Stomach (tissue), 4 donors: ENCODE measurements around the gene GALNT18.
"Not testable (repeated sequence)": the region's sequence is repeated elsewhere in the genome, so short reads cannot be mapped to it uniquely, and the experiment has no call there.

Experiments used
- CTCF ChIP-seq, 7 experiments: fragments of 450-650 bp in 4 of 7; fragments of 200-600 bp in 3 of 7; sonication (generic) in 3 of 7; IDR thresholded peaks; one replicate each; pipeline ENCODE4 v1.5.1; 2016 to 2019; ENCODE audit warnings: antibody characterized with exemption in 7 of 7, control low read depth in 2 of 7, mild to moderate bottlenecking in 1 of 7
- EP300 ChIP-seq: sonication (generic); formaldehyde crosslinking; IDR thresholded peaks from one replicate; pipeline ENCODE4 v1.6.1; 2017; ENCODE audit warnings: antibody characterized with exemption
- POLR2A ChIP-seq, 4 donors: fragments of 450-650 bp; IDR thresholded peaks; one replicate each; pipeline ENCODE4 v1.6.1; 2016; ENCODE audit warnings: antibody characterized with exemption in 4 of 4, control low read depth in 2 of 4, mild to moderate bottlenecking in 1 of 4, moderate library complexity in 1 of 4
- POLR2AphosphoS5 ChIP-seq, 3 donors: sonication (generic); formaldehyde crosslinking; IDR thresholded peaks; one replicate each; pipeline ENCODE4 v1.6.1; 2016; ENCODE audit warnings: antibody characterized with exemption in 3 of 3

GRCh38 chr11:11447601-11448000 is 174.2 kb downstream of the GALNT18 start:
- not testable (repeated sequence) for TF ChIP-seq CTCF (IDR thresholded peaks at IDR 0.05); POLR2A (IDR thresholded peaks at IDR 0.05); EP300; POLR2AphosphoS5 (IDR thresholded peaks at IDR 0.05)
